Neural cell (in vitro differentiated cells): ENCODE results near the gene PRTG.

ENCODE experiments used
- EP300 ChIP-seq: fragments of 450-650 bp; conservative IDR thresholded peaks from 2 replicates; pipeline ENCODE4 v1.6.1; 2014; ENCODE audit warnings: antibody characterized with exemption, mild to moderate bottlenecking, moderate library complexity; ENCODE audit not compliant: poor library complexity, severe bottlenecking
- RAD21 ChIP-seq: fragments of 450-650 bp; conservative IDR thresholded peaks from 2 replicates; pipeline ENCODE4 v1.6.1; 2014; ENCODE audit warnings: antibody characterized with exemption, mild to moderate bottlenecking, moderate library complexity
- TF ChIP-seq, protein P1 (sequence below): fragments of 450-650 bp; IDR thresholded peaks from 2 replicates; pipeline ENCODE4 v1.5.1; 2014; ENCODE audit warnings: antibody characterized with exemption, mild to moderate bottlenecking, moderate library complexity; ENCODE audit not compliant: poor library complexity, severe bottlenecking

DNA sequence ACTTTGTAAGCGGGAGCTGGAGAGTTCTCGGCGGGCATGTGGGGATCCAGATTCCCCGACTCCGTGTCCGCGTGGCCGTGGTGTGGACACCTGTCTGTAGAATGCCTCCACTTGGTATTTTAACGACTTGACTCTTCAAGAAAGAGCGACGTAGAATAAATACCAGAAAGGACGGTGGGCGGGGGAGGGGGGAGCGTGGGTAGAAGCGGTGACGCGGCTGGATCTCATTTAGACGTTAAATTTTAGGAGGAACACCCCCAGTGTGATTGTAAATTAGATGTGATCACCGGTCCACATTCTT lies 154.2 kb downstream of the PRTG start:
- TF ChIP-seq, protein P1, sequence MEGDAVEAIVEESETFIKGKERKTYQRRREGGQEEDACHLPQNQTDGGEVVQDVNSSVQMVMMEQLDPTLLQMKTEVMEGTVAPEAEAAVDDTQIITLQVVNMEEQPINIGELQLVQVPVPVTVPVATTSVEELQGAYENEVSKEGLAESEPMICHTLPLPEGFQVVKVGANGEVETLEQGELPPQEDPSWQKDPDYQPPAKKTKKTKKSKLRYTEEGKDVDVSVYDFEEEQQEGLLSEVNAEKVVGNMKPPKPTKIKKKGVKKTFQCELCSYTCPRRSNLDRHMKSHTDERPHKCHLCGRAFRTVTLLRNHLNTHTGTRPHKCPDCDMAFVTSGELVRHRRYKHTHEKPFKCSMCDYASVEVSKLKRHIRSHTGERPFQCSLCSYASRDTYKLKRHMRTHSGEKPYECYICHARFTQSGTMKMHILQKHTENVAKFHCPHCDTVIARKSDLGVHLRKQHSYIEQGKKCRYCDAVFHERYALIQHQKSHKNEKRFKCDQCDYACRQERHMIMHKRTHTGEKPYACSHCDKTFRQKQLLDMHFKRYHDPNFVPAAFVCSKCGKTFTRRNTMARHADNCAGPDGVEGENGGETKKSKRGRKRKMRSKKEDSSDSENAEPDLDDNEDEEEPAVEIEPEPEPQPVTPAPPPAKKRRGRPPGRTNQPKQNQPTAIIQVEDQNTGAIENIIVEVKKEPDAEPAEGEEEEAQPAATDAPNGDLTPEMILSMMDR: no peak
- TF ChIP-seq RAD21: no peak
- no peak for TF ChIP-seq EP300
